ENCODE data around the gene CACNA2D4. TPM values are rescaled to one million over a fixed set of nuclear protein-coding genes. Genes with fewer than 3 reads are reported as not detected.

CACNA2D4 gene
- total RNA-seq, 1 donor from 2014 or later, result 5.9 TPM

GRCh38 chr12:1782215-1782614, 136.2 kb downstream of the CACNA2D4 start:
- intact Hi-C loops (cut with DNase I), result no loop called here
- DNase-seq (ENCODE audit: low spot score), result no peak
- ATAC-seq, result no peak

GRCh38 chr12:1781772-1782171, 136.7 kb downstream of the CACNA2D4 start:
- intact Hi-C loops (cut with DNase I), result no loop called here
- DNase-seq (ENCODE audit: low spot score), result no peak
- ATAC-seq, result no peak

GRCh38 chr12:1779783-1780182, 138.7 kb downstream of the CACNA2D4 start:
- ATAC-seq (peak; percentile 66), DNase-seq (ENCODE audit: low spot score) (no peak)
- intact Hi-C loops (cut with DNase I), result no loop called here

GRCh38 chr12:1778911-1779310, 139.5 kb downstream of the CACNA2D4 start:
- intact Hi-C loops (cut with DNase I), result no loop called here
- ATAC-seq, result no peak
- no peak for DNase-seq (ENCODE audit: low spot score)

- no peak for DNase-seq (ENCODE audit: low spot score)
- intact Hi-C loops (cut with DNase I), result no loop called here
- ATAC-seq, result no peak
Measured at GRCh38 chr12:1777798-1778197, 140.7 kb downstream of the CACNA2D4 start.

- no peak for ATAC-seq
- intact Hi-C loops (cut with DNase I), result no loop called here
- no peak for DNase-seq (ENCODE audit: low spot score)
Measured at GRCh38 chr12:1776170-1776921, 142.1 kb downstream of the CACNA2D4 start.

- intact Hi-C loops (cut with DNase I), result no loop called here
- ATAC-seq (peak; percentile 84), DNase-seq (ENCODE audit: low spot score) (no peak)
Measured at GRCh38 chr12:1773937-1774655, 144.4 kb downstream of the CACNA2D4 start.

GRCh38 chr12:1769809-1770494, 148.5 kb downstream of the CACNA2D4 start:
- no peak for DNase-seq (ENCODE audit: low spot score)
- no peak for ATAC-seq
- intact Hi-C loops (cut with DNase I), result no loop called here

- ATAC-seq (no peak), DNase-seq (ENCODE audit: low spot score) (no peak)
- intact Hi-C loops (cut with DNase I), result no loop called here
Measured at GRCh38 chr12:1768615-1769014, 149.8 kb downstream of the CACNA2D4 start.

GRCh38 chr12:1767407-1768090, 150.9 kb downstream of the CACNA2D4 start:
- intact Hi-C loops (cut with DNase I), result no loop called here
- ATAC-seq, result no peak

GRCh38 chr12:1766110-1766509, 152.3 kb downstream of the CACNA2D4 start:
- DNase-seq (ENCODE audit: low spot score), result no peak
- intact Hi-C loops (cut with DNase I), result no loop called here
- ATAC-seq, result no peak

More at GRCh38 chr12:1767407-1768090, 150.9 kb downstream of the CACNA2D4 start:
- no peak for DNase-seq (ENCODE audit: low spot score)

GRCh38 chr12:1763153-1763552, 155.3 kb downstream of the CACNA2D4 start:
- DNase-seq (ENCODE audit: low spot score) (no peak), ATAC-seq (no peak)
- intact Hi-C loops (cut with DNase I), result no loop called here

- no peak for ATAC-seq
Measured at GRCh38 chr12:1761857-1762256, 156.6 kb downstream of the CACNA2D4 start.

GRCh38 chr12:1760566-1761382, 157.7 kb downstream of the CACNA2D4 start:
- ATAC-seq, result peak; percentile 92
- no peak for DNase-seq (ENCODE audit: low spot score)
- intact Hi-C loops (cut with DNase I), result no loop called here

More at GRCh38 chr12:1761857-1762256, 156.6 kb downstream of the CACNA2D4 start:
- intact Hi-C loops (cut with DNase I), result no loop called here
- no peak for DNase-seq (ENCODE audit: low spot score)

GRCh38 chr12:1758887-1759286, 159.6 kb downstream of the CACNA2D4 start:
- DNase-seq (ENCODE audit: low spot score), result no peak
- intact Hi-C loops (cut with DNase I), result no loop called here
- peak; percentile 73 for ATAC-seq

GRCh38 chr12:1758376-1758775, 160.1 kb downstream of the CACNA2D4 start:
- ATAC-seq, result no peak
- intact Hi-C loops (cut with DNase I), result no loop called here
- no peak for DNase-seq (ENCODE audit: low spot score)

- intact Hi-C loops (cut with DNase I), result no loop called here
- no peak for DNase-seq (ENCODE audit: low spot score)
- ATAC-seq, result no peak
Measured at GRCh38 chr12:1750300-1750699, 168.2 kb downstream of the CACNA2D4 start.

GRCh38 chr12:1749019-1749418, 169.4 kb downstream of the CACNA2D4 start:
- ATAC-seq (no peak), DNase-seq (ENCODE audit: low spot score) (no peak)
- intact Hi-C loops (cut with DNase I), result no loop called here

- no peak for ATAC-seq
- DNase-seq (ENCODE audit: low spot score), result no peak
- intact Hi-C loops (cut with DNase I), result no loop called here
Measured at GRCh38 chr12:1747609-1748008, 170.8 kb downstream of the CACNA2D4 start.
